H1 (cell line): ENCODE data around the gene SLC25A12. TPM values are rescaled to one million over a fixed set of nuclear protein-coding genes. Genes with fewer than 3 reads are reported as not detected.
"Not testable (repeated sequence)": the region's sequence is repeated elsewhere in the genome, so short reads cannot be mapped to it uniquely, and the experiment has no call there.

Source experiments
- CTCF ChIA-PET: fragments of 300-600 bp; sonication (Branson Sonifier 250); formaldehyde crosslinking; loops from one replicate; lab custom pipeline; 2021; ENCODE audit not compliant: partially characterized antibody; lab: Charles Lee
- POLR2A ChIA-PET: fragments of 300-600 bp; sonication (Branson Sonifier 250); formaldehyde crosslinking; loops from one replicate; lab custom pipeline; 2021; ENCODE audit warnings: inconsistent platforms; ENCODE audit not compliant: partially characterized antibody; lab: Charles Lee
- DNase-seq, 2 experiments: peaks; one replicate each; pipeline versions ENCODE4 v3.0.0 to v3.0.0-alpha.2; 2010 to 2022; ENCODE audit warnings: low spot score in 2 of 2, low read depth in 1 of 2, mixed read lengths in 1 of 2
- FAIRE-seq: peaks from 2 replicates; lab custom pipeline; 2011; peaks lifted over from hg19 to GRCh38; lab: Jason Lieb, UNC
- H2AFZ ChIP-seq: 2 replicates; pipeline ENCODE4 v1.8.1; 2012; ENCODE audit warnings: low read length, inconsistent platforms
- H2AK5ac ChIP-seq: 2 replicates; pipeline ENCODE4 v1.6.1; 2013; ENCODE audit warnings: low read depth, low read length
- H2BK120ac ChIP-seq: replicated peaks from 2 replicates; pipeline ENCODE3; 2013; ENCODE audit warnings: low read depth, low read length, inconsistent platforms
- H2BK12ac ChIP-seq: 2 replicates; pipeline ENCODE4 v1.6.1; 2013; ENCODE audit warnings: low read depth, low read length
- H2BK15ac ChIP-seq: 2 replicates; pipeline ENCODE4 v1.6.1; 2013; ENCODE audit warnings: low read length
- H2BK20ac ChIP-seq: 2 replicates; pipeline ENCODE4 v1.6.1; 2013; ENCODE audit warnings: low read length
- H2BK5ac ChIP-seq: 2 replicates; pipeline ENCODE4 v1.6.1; 2013; ENCODE audit warnings: low read depth, low read length
- H3K14ac ChIP-seq: 2 replicates; pipeline ENCODE4 v1.6.1; 2013; ENCODE audit warnings: inconsistent platforms; ENCODE audit not compliant: insufficient read length
- H3K18ac ChIP-seq: 2 replicates; pipeline ENCODE4 v1.6.1; 2013; ENCODE audit warnings: low read length; ENCODE audit errors: extremely low read depth
- H3K23ac ChIP-seq: 2 replicates; pipeline ENCODE4 v1.6.1; 2013; ENCODE audit warnings: inconsistent platforms; ENCODE audit not compliant: insufficient read length
- H3K23me2 ChIP-seq: 2 replicates; pipeline ENCODE4 v1.6.1; 2013; ENCODE audit warnings: low read depth, low read length
- H3K27ac ChIP-seq: 2 replicates; pipeline ENCODE4 v1.6.1; 2011; ENCODE audit warnings: low read depth, low read length, inconsistent platforms
- H3K27me3 ChIP-seq, 4 experiments: replicated peaks in 1 of 4; 1 replicate in 1 of 4; 2 replicates in 3 of 4; pipeline versions ENCODE4 v1.6.1 to v1.8.1; 2011 to 2013; ENCODE audit warnings: low read length in 3 of 4, mild to moderate bottlenecking in 3 of 4, inconsistent platforms in 2 of 4, mixed read lengths in 2 of 4, moderate library complexity in 1 of 4; ENCODE audit not compliant: control insufficient read depth in 3 of 4, insufficient read depth in 3 of 4; ENCODE audit errors: extremely low read depth in 1 of 4
- H3K36me3 ChIP-seq, 4 experiments: 2 replicates each; pipeline versions ENCODE4 v1.6.1 to v1.8.1; 2011 to 2013; ENCODE audit warnings: mild to moderate bottlenecking in 4 of 4, low read length in 3 of 4, moderate library complexity in 2 of 4, control low read depth in 1 of 4, inconsistent platforms in 1 of 4; ENCODE audit not compliant: insufficient read depth in 4 of 4, control insufficient read depth in 2 of 4
- H3K4ac ChIP-seq: replicated peaks from 2 replicates; pipeline ENCODE3; 2013; ENCODE audit warnings: low read length, low read depth, mixed read lengths, inconsistent platforms; ENCODE audit not compliant: insufficient read length
- H3K4me1 ChIP-seq, 4 experiments: replicated peaks in 1 of 4; 1 replicate in 1 of 4; 2 replicates in 3 of 4; pipeline versions ENCODE4 v1.6.1 to v1.8.1; 2011 to 2013; ENCODE audit warnings: low read length in 3 of 4, inconsistent platforms in 2 of 4, mixed read lengths in 1 of 4; ENCODE audit not compliant: insufficient read depth in 4 of 4, control insufficient read depth in 3 of 4
- H3K4me2 ChIP-seq, 2 experiments: 2 replicates each; pipeline versions ENCODE4 v1.6.1 to v1.8.1; 2011 to 2013; ENCODE audit warnings: low read depth in 2 of 2, low read length in 2 of 2, control low read depth in 1 of 2, inconsistent platforms in 1 of 2, mild to moderate bottlenecking in 1 of 2; ENCODE audit not compliant: insufficient read depth in 1 of 2
- H3K4me3 ChIP-seq, 4 experiments: fragments of 200-600, 300-600 bp in 1 of 4; sonication (generic), shearing (Covaris generic), sonication (Bioruptor Twin) in 1 of 4; 2 replicates each; pipeline versions ENCODE4 v1.5.1 to v1.8.1; 2011 to 2016; ENCODE audit warnings: low read length in 4 of 4, low read depth in 3 of 4, control low read depth in 2 of 4, inconsistent platforms in 2 of 4, mild to moderate bottlenecking in 2 of 4, mixed read lengths in 1 of 4, moderate library complexity in 1 of 4; ENCODE audit not compliant: insufficient read depth in 2 of 4; ENCODE audit errors: extremely low read depth in 1 of 4
- H3K56ac ChIP-seq: replicated peaks from 2 replicates; pipeline ENCODE3; 2013; ENCODE audit warnings: low read depth, mild to moderate bottlenecking, mixed read lengths, low read length, inconsistent platforms; ENCODE audit not compliant: insufficient read length
- H3K79me1 ChIP-seq: 2 replicates; pipeline ENCODE4 v1.6.1; 2013; ENCODE audit warnings: low read depth, low read length, control low read depth
- H3K79me2 ChIP-seq, 2 experiments: 2 replicates each; pipeline versions ENCODE4 v1.6.1 to v1.8.1; 2012 to 2013; ENCODE audit warnings: low read length in 2 of 2, mild to moderate bottlenecking in 2 of 2, inconsistent platforms in 1 of 2; ENCODE audit not compliant: insufficient read depth in 2 of 2, control insufficient read depth in 1 of 2
- H3K9ac ChIP-seq, 4 experiments: replicated peaks in 1 of 4; 1 replicate in 1 of 4; 2 replicates in 3 of 4; pipeline versions ENCODE4 v1.6.1 to v1.8.1; 2011 to 2013; ENCODE audit warnings: low read depth in 3 of 4, low read length in 3 of 4, control low read depth in 2 of 4, mild to moderate bottlenecking in 2 of 4, moderate library complexity in 2 of 4, inconsistent platforms in 1 of 4; ENCODE audit errors: extremely low read depth in 1 of 4
- H3K9me3 ChIP-seq, 2 experiments: 2 replicates each; pipeline versions ENCODE4 v1.6.1 to v1.8.1; 2012 to 2013; ENCODE audit warnings: mild to moderate bottlenecking in 2 of 2, moderate library complexity in 2 of 2, control low read depth in 1 of 2, inconsistent platforms in 1 of 2, low read depth in 1 of 2, low read length in 1 of 2, mixed read lengths in 1 of 2; ENCODE audit not compliant: insufficient read depth in 2 of 2
- H4K20me1 ChIP-seq, 2 experiments: replicated peaks in 1 of 2; 2 replicates each; pipeline versions ENCODE3 to v1.8.1; 2011 to 2013; ENCODE audit warnings: inconsistent platforms in 2 of 2, low read length in 2 of 2, mild to moderate bottlenecking in 1 of 2; ENCODE audit not compliant: insufficient read depth in 2 of 2, control insufficient read depth in 1 of 2
- H4K5ac ChIP-seq: 2 replicates; pipeline ENCODE4 v1.6.1; 2013; ENCODE audit warnings: low read length, low read depth, mixed read lengths, inconsistent platforms; ENCODE audit not compliant: insufficient read length
- H4K8ac ChIP-seq: 2 replicates; pipeline ENCODE4 v1.8.0; 2013; ENCODE audit warnings: mild to moderate bottlenecking, moderate library complexity, low read length, inconsistent platforms; ENCODE audit not compliant: insufficient read depth; ENCODE audit errors: extremely low read depth
- H4K91ac ChIP-seq: replicated peaks from 2 replicates; pipeline ENCODE3; 2013; ENCODE audit warnings: low read length, mixed read lengths, inconsistent platforms; ENCODE audit not compliant: insufficient read length
- JUN ChIP-seq: IDR thresholded peaks from 2 replicates; pipeline ENCODE4 v1.6.1; 2011; ENCODE audit warnings: low read depth, mild to moderate bottlenecking, improper control_type of control experiment, low read length
- SIN3A ChIP-seq, 2 experiments: IDR thresholded peaks in 1 of 2; conservative IDR thresholded peaks in 1 of 2; 2 replicates each; pipeline ENCODE4 v1.6.1; 2011 to 2012; ENCODE audit warnings: low read length in 2 of 2, improper control_type of control experiment in 1 of 2, low read depth in 1 of 2, mild to moderate bottlenecking in 1 of 2
- polyA plus RNA-seq, 7 experiments: library from polyadenylated mRNA; depleted of rRNA in 3 of 7; stranded (reverse) in 5 of 7; unstranded in 2 of 7; fragments of >200 nt in 5 of 7; fragments of 200-250 nt in 2 of 7; gene quantifications; 1 replicate in 5 of 7; 2 replicates in 1 of 7; 4 replicates in 1 of 7; pipeline versions ENCODE4 v1.2.1 to v1.2.3, GENCODE V29; 2011 to 2013; ENCODE audit warnings: missing spikeins in 2 of 7, mixed read lengths in 2 of 7
- total RNA-seq: library from RNA; stranded (reverse); fragmentation: NEBNext Ultra II Directional; extraction: Animal tissue kit (Norgen Biotek cat#: 25700); gene quantifications from 2 replicates; pipeline ENCODE4 v1.2.1, GENCODE V29; 2021

The SLC25A12 gene
- total and polyA plus RNA-seq, 2 of the 8 experiments (the other 6 are each of a cell fraction or from before 2014, with no cell fraction given), result 7.7 to 10.2 TPM

DNA sequence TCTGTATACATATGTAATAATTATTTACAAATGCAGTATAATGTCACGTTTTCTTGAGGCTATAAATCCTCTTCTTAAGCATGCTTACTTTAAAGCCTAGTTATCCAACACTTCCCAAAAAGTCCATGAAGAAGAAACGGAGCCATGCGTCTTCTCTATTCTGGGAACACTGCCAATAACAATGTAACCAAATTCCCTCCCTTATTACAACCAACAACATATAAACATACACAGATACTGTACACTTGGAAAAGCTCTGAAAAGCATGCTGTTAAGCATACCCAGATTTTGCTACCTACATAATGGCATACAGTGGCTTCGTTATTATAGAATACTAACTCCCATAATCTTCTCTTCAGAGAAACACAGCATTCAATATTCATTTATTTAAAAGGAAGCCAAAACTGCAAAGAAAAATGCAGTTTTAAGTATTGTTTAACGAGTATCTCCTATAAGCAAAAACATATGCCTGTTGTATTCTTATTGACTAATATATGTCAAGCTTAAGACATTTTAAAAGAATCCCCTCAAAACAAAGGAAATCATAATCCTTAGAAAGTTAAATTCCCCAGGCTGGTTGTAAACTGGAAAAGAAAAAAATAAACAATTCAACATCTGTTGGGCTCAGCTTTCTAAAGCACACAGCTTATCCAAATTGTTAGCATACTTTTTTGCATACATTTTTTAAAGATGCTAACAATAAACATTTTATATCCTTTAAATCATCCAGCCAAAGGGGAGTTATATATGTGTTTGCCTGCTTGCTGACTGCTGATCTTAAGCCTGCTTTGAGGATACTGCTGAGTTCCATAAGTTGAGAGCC is 83.4 kb downstream of the SLC25A12 start (continued):
- TF ChIP-seq SIN3A (conservative IDR thresholded peaks at IDR 0.05 in 1 of 2, IDR thresholded peaks at IDR 0.05 in 1 of 2; ENCODE audit: low read depth in 1 of 2, low read length in 2 of 2) (no peak), JUN (no peak)
- TF ChIP-seq, all 59 proteins: peak for 0

DNA sequence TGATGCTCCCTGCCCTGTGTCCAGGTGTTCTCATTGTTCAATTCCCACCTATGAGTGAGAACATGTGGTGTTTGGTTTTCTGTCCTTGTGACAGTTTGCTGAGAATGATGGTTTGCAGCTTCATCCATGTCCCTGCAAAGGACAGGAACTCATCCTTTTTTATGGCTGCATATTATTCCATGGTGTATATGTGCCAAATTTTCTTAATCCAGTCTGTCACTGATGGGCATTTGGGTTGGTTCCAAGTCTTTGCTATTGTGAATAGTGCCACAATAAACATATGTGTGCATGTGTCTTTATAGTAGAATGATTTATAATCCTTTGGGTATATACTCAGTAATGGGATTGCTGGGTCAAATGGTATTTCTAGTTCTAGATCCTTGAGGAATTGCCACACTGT is 85.2 kb downstream of the SLC25A12 start:
- H3K56ac ChIP-seq, H3K27me3 ChIP-seq, FAIRE-seq, H3K36me3 ChIP-seq, H3K14ac ChIP-seq, H2BK12ac ChIP-seq, H4K8ac ChIP-seq, POLR2A ChIA-PET, H2BK20ac ChIP-seq, H2BK15ac ChIP-seq, H2BK120ac ChIP-seq, H4K5ac ChIP-seq, H3K18ac ChIP-seq, H3K9ac ChIP-seq, H3K4me2 ChIP-seq, H3K4me1 ChIP-seq, H4K20me1 ChIP-seq, H4K91ac ChIP-seq, H2AK5ac ChIP-seq, H3K23me2 ChIP-seq, H3K79me1 ChIP-seq, H3K27ac ChIP-seq, CTCF ChIA-PET, H3K9me3 ChIP-seq, H3K4ac ChIP-seq, H2BK5ac ChIP-seq, H2AFZ ChIP-seq, H3K79me2 ChIP-seq, H3K23ac ChIP-seq, H3K4me3 ChIP-seq, DNase-seq: not testable (repeated sequence)
